Stimulated activated CD8-positive, alpha-beta memory T cell treated with anti-CD3 and anti-CD28 coated beads, Interleukin-12 subunit alpha, Interleukin-12 subunit beta, amount 100 ng/mL, for 24 hours (primary cell): ENCODE results near the gene TOMM5.

ENCODE experiments used
- DNase-seq: peaks from one replicate; pipeline ENCODE4 v3.0.0-alpha.2; 2020; ENCODE audit errors: extremely low read depth

The TOMM5 gene

GRCh38 chr9:37563806-37564513, 28.4 kb downstream of the TOMM5 start:
- DNase-seq, result no peak

GRCh38 chr9:37562826-37563225, 29.6 kb downstream of the TOMM5 start:
- DNase-seq, result no peak

DNA sequence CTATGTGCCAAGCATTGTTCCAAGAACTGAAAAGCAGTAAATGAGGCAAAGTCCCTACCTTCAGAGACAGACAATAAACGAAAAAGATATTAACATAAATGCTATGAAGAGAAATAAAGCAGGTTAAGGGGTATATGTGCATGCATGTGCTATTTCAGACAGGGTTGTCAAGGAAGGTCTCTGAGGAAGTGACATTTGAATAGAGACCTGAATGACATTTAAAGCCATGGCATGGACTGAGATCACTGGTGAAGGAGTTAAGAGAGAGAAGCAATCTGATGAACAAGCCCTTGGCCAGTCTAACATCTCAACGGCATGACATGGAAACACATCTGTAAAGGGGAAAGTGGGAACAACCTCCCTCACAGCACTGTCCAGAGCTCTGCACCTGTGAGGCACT, 30.7 kb downstream of the TOMM5 start:
- no peak for DNase-seq

DNA sequence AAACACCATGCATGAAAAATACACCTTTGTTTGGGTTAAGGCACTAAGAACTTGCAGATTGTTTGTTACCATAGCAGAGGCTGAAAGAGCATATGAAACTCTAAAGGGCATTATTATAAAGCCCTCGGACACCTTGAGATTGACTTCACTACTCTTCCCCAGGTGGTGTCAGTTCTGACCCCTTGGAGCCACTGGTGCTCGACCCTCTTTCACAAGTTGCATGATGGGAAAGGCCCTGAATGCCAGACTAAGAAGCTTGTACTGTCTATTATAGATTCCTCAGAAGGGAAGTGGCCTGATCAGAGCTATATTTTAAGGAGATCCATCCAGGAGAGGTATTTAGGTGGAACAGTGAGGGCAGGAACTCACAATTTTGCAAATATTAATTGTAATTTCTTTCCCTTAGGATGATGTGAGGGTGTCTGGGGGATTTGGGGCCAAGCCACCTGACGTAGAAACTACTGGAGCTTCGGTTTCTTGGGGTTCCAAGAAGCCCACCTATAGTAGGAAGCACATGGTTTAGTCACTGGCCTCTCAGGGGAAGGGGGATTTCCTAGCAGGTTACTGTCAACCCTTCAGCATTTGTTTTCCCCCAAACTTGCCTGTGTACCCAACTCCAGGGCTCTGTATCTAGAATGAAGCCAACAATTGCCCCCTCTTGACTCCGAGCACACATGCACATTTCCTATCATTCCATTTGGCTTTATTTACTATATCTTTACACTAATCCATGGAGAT, 32.4 kb downstream of the TOMM5 start:
- DNase-seq, result no peak

GRCh38 chr9:37559125-37559524, 33.3 kb downstream of the TOMM5 start:
- no peak for DNase-seq

GRCh38 chr9:37555786-37556185, 36.6 kb downstream of the TOMM5 start:
- no peak for DNase-seq

- no peak for DNase-seq
These were observed 38.1 kb downstream of the TOMM5 start for GRCh38 chr9:37554318-37554717.

- no peak for DNase-seq
These were observed 40.5 kb downstream of the TOMM5 start for GRCh38 chr9:37551888-37552287.

DNA sequence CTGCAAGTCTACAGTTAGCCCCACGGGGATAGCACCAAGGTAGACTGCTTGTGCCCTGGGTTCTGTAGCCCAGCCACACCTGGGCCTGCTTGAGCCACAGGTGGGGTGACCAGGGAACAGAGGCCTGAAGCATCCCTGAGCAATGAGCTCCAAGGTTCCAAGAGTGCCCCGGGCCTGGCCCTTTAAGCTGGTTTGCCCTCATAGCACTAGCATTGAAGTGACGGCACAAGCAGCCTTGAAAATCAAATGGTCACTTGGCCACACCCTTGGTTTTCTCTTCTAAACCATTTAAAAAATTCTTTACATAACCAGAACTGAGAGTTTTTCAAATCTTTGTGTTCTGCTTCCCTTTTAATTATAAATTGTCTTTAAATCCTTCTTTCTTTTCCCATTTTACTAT, 40.9 kb downstream of the TOMM5 start:
- DNase-seq, result no peak

GRCh38 chr9:37550781-37551180, 41.6 kb downstream of the TOMM5 start:
- no peak for DNase-seq

GRCh38 chr9:37549527-37549926, 42.9 kb downstream of the TOMM5 start:
- no peak for DNase-seq

- no peak for DNase-seq
These were observed 45.0 kb downstream of the TOMM5 start for GRCh38 chr9:37547328-37547878.

DNA sequence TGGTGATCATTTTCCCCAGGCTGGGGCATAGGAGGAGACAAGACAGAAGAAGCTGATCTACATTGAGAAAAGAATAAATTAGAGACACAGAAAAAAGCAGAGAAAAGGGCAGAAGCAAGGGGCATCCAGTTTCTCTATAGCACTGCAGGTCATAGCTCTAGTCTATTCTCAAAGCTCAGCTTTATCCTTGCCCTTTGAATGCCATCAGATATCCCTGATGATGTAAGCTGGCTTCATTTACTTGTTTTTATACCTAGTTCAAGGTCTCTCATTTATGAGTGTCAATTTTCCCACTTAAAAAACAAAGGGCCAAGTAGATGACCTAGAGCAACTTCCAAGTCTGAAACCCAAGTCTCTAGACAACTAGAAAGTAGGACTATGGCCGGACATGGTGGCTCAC, 48.9 kb downstream of the TOMM5 start:
- DNase-seq, result no peak

GRCh38 chr9:37542895-37543294, 49.5 kb downstream of the TOMM5 start:
- DNase-seq, result no peak

GRCh38 chr9:37542488-37542887, 49.9 kb downstream of the TOMM5 start:
- no peak for DNase-seq

DNA sequence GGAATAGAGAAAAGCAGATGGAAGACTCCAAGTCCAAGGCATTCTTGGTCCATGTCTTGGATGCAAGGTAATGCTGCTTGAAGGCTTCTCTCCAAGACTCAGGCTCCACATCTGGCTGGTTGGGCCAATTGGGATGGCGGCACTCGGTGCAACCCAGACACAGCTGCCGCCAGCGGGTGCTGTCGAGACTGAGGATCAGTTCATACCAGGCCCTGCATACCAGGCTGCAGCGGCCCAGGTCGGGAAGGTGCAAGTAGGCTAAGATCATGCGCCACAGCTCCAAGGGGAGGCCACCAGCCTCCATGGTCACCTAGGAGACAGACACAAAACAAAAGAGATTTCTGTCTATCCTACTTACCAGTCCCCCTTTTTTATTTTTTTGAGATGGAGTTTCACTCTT, 50.9 kb downstream of the TOMM5 start:
- no peak for DNase-seq

DNA sequence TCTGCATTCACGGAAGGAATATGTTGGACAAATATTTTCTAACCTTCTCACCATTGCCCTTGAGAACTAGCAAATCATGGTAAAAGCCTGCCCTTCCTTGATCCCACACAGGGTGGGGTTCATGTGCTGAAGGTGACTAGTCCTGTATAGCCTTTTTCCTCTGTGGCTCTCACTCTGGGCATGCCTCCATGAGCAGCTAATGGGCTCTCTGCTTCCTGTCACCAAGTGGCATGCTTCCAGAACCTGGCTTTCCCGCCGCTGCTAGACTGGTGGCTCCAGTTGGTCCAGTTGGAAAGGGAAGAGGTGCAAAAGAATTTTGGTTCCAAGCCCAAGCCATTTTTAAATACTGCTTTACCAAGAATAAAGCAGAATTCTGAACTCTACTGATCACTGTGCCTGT, 51.8 kb downstream of the TOMM5 start:
- DNase-seq, result no peak

GRCh38 chr9:37539634-37540033, 52.8 kb downstream of the TOMM5 start:
- DNase-seq, result no peak
